HepG2 (cell line): Measurements from ENCODE around the gene UTP11. TPM values are rescaled to one million over a fixed set of nuclear protein-coding genes. Genes with fewer than 3 reads are reported as not detected.
A peak's percentile ranks its signal among the peaks of the same experiment; 100 is the strongest.

Source experiments
- ARHGAP35 ChIP-seq: sonication (generic); formaldehyde crosslinking; IDR thresholded peaks from 2 replicates; pipeline ENCODE4 v1.9.0; 2022; ENCODE audit warnings: mild to moderate bottlenecking, inconsistent platforms, moderate library complexity, missing genetic modification reagents, borderline replicate concordance
- ARNT2 ChIP-seq: sonication (generic); formaldehyde crosslinking; IDR thresholded peaks from 2 replicates; pipeline ENCODE4 v1.8.0; 2022; ENCODE audit warnings: mild to moderate bottlenecking, low read depth, missing genetic modification reagents, moderate library complexity
- ATF3 ChIP-seq: sonication (generic); formaldehyde crosslinking; IDR thresholded peaks from 2 replicates; pipeline ENCODE4 v1.4.0; 2020; ENCODE audit warnings: missing genetic modification reagents
- DNMT3B ChIP-seq: conservative IDR thresholded peaks from 2 replicates; pipeline ENCODE4 v1.6.1; 2016; ENCODE audit warnings: missing biosample characterization, control low read depth
- HHEX ChIP-seq: IDR thresholded peaks from 2 replicates; pipeline ENCODE4 v1.6.1; 2016; ENCODE audit warnings: control low read depth
- HOXA5 ChIP-seq: sonication (generic); formaldehyde crosslinking; IDR thresholded peaks from 2 replicates; pipeline ENCODE4 v1.4.0; 2020; ENCODE audit warnings: missing genetic modification reagents
- ISX ChIP-seq: sonication (generic); formaldehyde crosslinking; conservative IDR thresholded peaks from 2 replicates; pipeline ENCODE4 v1.5.0; 2020; ENCODE audit warnings: missing genetic modification reagents
- JARID2 ChIP-seq: sonication (generic); formaldehyde crosslinking; IDR thresholded peaks from 2 replicates; pipeline ENCODE4 v1.8.1; 2023; ENCODE audit warnings: missing genetic modification reagents, inconsistent platforms; ENCODE audit not compliant: insufficient replicate concordance
- KDM5B ChIP-seq: sonication (generic); formaldehyde crosslinking; IDR thresholded peaks from 2 replicates; pipeline ENCODE4 v1.4.0; 2020; ENCODE audit warnings: missing genetic modification reagents, mild to moderate bottlenecking, borderline replicate concordance
- MEIS2 ChIP-seq: sonication (generic); formaldehyde crosslinking; IDR thresholded peaks from 2 replicates; pipeline ENCODE4 v1.9.0; 2021; ENCODE audit warnings: mild to moderate bottlenecking, missing genetic modification reagents
- MTA1 ChIP-seq: sonication (generic); formaldehyde crosslinking; IDR thresholded peaks from 2 replicates; pipeline ENCODE4 v1.4.0; 2020; ENCODE audit warnings: missing genetic modification reagents, mild to moderate bottlenecking, borderline replicate concordance
- NFE2L2 ChIP-seq: fragments of 150-350 bp; IDR thresholded peaks from 2 replicates; pipeline ENCODE4 v1.6.1; 2014; ENCODE audit warnings: low read length
- NR2C2 ChIP-seq: sonication (generic); formaldehyde crosslinking; IDR thresholded peaks from 2 replicates; pipeline ENCODE4 v1.4.0; 2020; ENCODE audit warnings: missing genetic modification reagents, mild to moderate bottlenecking, moderate library complexity, borderline replicate concordance
- POLR2A ChIP-seq, 2 experiments: IDR thresholded peaks; 2 replicates each; pipeline ENCODE4 v1.6.1; 2011; ENCODE audit warnings: low read depth in 2 of 2, low read length in 2 of 2, mild to moderate bottlenecking in 1 of 2, moderate library complexity in 1 of 2; ENCODE audit not compliant: insufficient read depth in 1 of 2
- SRSF1 ChIP-seq: fragments of 200-400 bp; formaldehyde crosslinking; optimal IDR thresholded peaks from 2 replicates; pipeline ENCODE3; 2017; ENCODE audit warnings: mild to moderate bottlenecking, low read depth, low read length, moderate library complexity
- TAF1 ChIP-seq: sonication (generic); formaldehyde crosslinking; IDR thresholded peaks from 2 replicates; pipeline ENCODE4 v1.4.0; 2020; ENCODE audit warnings: missing genetic modification reagents
- THAP11 ChIP-seq: IDR thresholded peaks from 2 replicates; pipeline ENCODE4 v1.6.1; 2016; ENCODE audit warnings: missing biosample characterization, missing genetic modification reagents
- THRA ChIP-seq: sonication (generic); formaldehyde crosslinking; IDR thresholded peaks from 2 replicates; pipeline ENCODE4 v1.4.0; 2020; ENCODE audit warnings: missing genetic modification reagents, borderline replicate concordance
- TRIM22 ChIP-seq: fragments of 450-650 bp; IDR thresholded peaks from 2 replicates; pipeline ENCODE4 v1.6.1; 2017
- ZBTB26 ChIP-seq: IDR thresholded peaks from 2 replicates; pipeline ENCODE4 v1.6.1; 2016; ENCODE audit warnings: missing compliant biosample characterization, missing genetic modification reagents, borderline replicate concordance
- ZFY ChIP-seq: sonication (generic); formaldehyde crosslinking; IDR thresholded peaks from 2 replicates; pipeline ENCODE4 v1.4.0; 2020; ENCODE audit warnings: missing genetic modification reagents
- ZNF138 ChIP-seq: sonication (generic); formaldehyde crosslinking; IDR thresholded peaks from 2 replicates; pipeline ENCODE4 v1.5.0; 2020; ENCODE audit warnings: mild to moderate bottlenecking, low read depth, missing genetic modification reagents
- ZNF276 ChIP-seq: sonication (generic); formaldehyde crosslinking; IDR thresholded peaks from 2 replicates; pipeline ENCODE4 v1.4.0; 2020; ENCODE audit warnings: mild to moderate bottlenecking, low read depth, missing genetic modification reagents
- ZNF782 ChIP-seq: sonication (generic); formaldehyde crosslinking; IDR thresholded peaks from 2 replicates; pipeline ENCODE4 v1.4.0; 2020; ENCODE audit warnings: missing genetic modification reagents, mild to moderate bottlenecking, borderline replicate concordance
- polyA plus RNA-seq, 8 experiments: library from polyadenylated mRNA; depleted of rRNA in 3 of 8; stranded (reverse) in 7 of 8; unstranded in 1 of 8; fragments of >200 nt; fragmentation: Illumina TruSeq in 4 of 8; extraction: Trizol in 4 of 8; gene quantifications; 2 replicates each; pipeline versions ENCODE4 v1.2.1 to v1.2.3, GENCODE V29; 2011 to 2016; ENCODE audit warnings: low read depth in 4 of 8, missing spikeins in 1 of 8, mixed read lengths in 1 of 8; ENCODE audit not compliant: insufficient read depth in 1 of 8
- total RNA-seq, 5 experiments: library from RNA; depleted of rRNA; stranded (reverse); fragments of >200 nt; fragmentation: Illumina TruSeq; extraction: Trizol; gene quantifications; 2 replicates each; pipeline ENCODE4 v1.2.3, GENCODE V29; 2016; ENCODE audit warnings: low read depth in 1 of 5

UTP11 gene
- total and polyA plus RNA-seq, 2 of the 13 experiments (the other 11 are each of a cell fraction or from before 2014, with no cell fraction given), result 13.5 to 44.8 TPM

GRCh38 chr1:37999430-38000232 lies 12.9 kb upstream of the UTP11 start (continued):
- TF ChIP-seq ZNF138 (CRISPR knock-in tag) (no peak), HOXA5 (CRISPR knock-in tag) (no peak), NR2C2 (peak; percentile 40; the same call in 1 of the 2 replicates), MEIS2 (CRISPR knock-in tag) (no peak), ATF3 (CRISPR knock-in tag) (peak; percentile 12; the same call in 1 of the 2 replicates), ZFY (CRISPR knock-in tag) (peak; percentile 51), ARNT2 (0 out of 2 replicates have a peak, but pooled peaks have one; percentile 29), TAF1 (CRISPR knock-in tag) (no peak), THAP11 (peak; percentile 24; the same call in 1 of the 2 replicates), HHEX (CRISPR knock-in tag) (0 out of 2 replicates have a peak, but pooled peaks have one; percentile 16), JARID2 (no peak), ZNF276 (CRISPR knock-in tag) (no peak), TRIM22 (no peak), DNMT3B (CRISPR knock-in tag) (0 out of 2 replicates have a peak, but pooled peaks have one; percentile 43), POLR2A (IDR thresholded peaks at IDR 0.05; ENCODE audit: insufficient read depth in 1 of 2, low read depth in 2 of 2, low read length in 2 of 2) (peak in 1 of 2 experiments; percentile 38; a peak in 1 of 4 replicates), ISX (no peak), MTA1 (0 out of 2 replicates have a peak, but pooled peaks have one; percentile 24), ZNF782 (CRISPR knock-in tag) (no peak), SRSF1 (no peak), THRA (0 out of 2 replicates have a peak, but pooled peaks have one; percentile 12), KDM5B (CRISPR knock-in tag) (peak; percentile 37; the same call in 1 of the 2 replicates), NFE2L2 (no peak), ZBTB26 (peak; percentile 90; the same call in 1 of the 2 replicates), ARHGAP35 (no peak)
